HCT116 (cell line): Measurements from ENCODE around the gene CYP11A1.

Experiments
- EZH2 ChIP-seq: fragments of 200-600 bp; sonication (generic); IDR thresholded peaks from 2 replicates; pipeline ENCODE4 v1.6.1; 2017; ENCODE audit warnings: antibody characterized with exemption, mixed run types
- POLR2A ChIP-seq: IDR thresholded peaks from 2 replicates; pipeline ENCODE4 v1.7.0; 2011; ENCODE audit warnings: borderline replicate concordance; ENCODE audit not compliant: insufficient read depth, insufficient read length; ENCODE audit errors: extremely low read depth
- SIN3A ChIP-seq: IDR thresholded peaks from 2 replicates; pipeline ENCODE4 v1.6.1; 2012; ENCODE audit warnings: low read depth
- ZNF274 ChIP-seq: fragments of 200-500 bp; sonication (Bioruptor generic); IDR thresholded peaks from 2 replicates; pipeline ENCODE4 v1.6.1; 2014; ENCODE audit warnings: mild to moderate bottlenecking, low read depth, low read length, inconsistent platforms
- TF ChIP-seq, protein P1 (sequence below): IDR thresholded peaks from 2 replicates; pipeline ENCODE4 v1.6.1; 2011; ENCODE audit warnings: mild to moderate bottlenecking, low read length, moderate library complexity; ENCODE audit not compliant: insufficient replicate concordance; ENCODE audit errors: extremely low read depth

DNA sequence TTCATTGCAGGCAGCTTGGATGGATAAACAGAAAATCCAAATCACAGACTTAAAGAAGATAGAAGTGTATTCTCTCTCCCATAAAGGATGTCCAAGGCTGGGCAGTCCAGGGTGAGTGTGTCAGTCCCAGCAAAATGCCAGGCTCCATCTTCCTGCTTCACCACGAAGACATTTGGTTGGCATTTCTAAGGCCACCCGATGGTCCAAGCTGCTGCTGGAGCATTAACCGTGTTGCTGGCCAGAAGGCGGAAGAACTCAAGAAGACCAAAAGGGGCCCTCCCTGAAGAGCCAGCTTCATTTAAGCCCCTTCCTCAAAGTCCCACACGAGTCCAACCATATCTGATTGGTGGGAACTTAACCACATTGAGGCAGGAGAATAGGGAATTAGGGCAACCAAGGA, 3.0 kb upstream of the CYP11A1 start:
- TF ChIP-seq, protein P1, sequence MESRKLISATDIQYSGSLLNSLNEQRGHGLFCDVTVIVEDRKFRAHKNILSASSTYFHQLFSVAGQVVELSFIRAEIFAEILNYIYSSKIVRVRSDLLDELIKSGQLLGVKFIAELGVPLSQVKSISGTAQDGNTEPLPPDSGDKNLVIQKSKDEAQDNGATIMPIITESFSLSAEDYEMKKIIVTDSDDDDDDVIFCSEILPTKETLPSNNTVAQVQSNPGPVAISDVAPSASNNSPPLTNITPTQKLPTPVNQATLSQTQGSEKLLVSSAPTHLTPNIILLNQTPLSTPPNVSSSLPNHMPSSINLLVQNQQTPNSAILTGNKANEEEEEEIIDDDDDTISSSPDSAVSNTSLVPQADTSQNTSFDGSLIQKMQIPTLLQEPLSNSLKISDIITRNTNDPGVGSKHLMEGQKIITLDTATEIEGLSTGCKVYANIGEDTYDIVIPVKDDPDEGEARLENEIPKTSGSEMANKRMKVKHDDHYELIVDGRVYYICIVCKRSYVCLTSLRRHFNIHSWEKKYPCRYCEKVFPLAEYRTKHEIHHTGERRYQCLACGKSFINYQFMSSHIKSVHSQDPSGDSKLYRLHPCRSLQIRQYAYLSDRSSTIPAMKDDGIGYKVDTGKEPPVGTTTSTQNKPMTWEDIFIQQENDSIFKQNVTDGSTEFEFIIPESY: no peak
- TF ChIP-seq EZH2 (no peak), ZNF274 (no peak), POLR2A (no peak), SIN3A (no peak)
